ENCODE measurements around the gene PHTF1. TPM values are rescaled to one million over a fixed set of nuclear protein-coding genes. Genes with fewer than 3 reads are reported as not detected.
"Not testable (repeated sequence)": the region's sequence is repeated elsewhere in the genome, so short reads cannot be mapped to it uniquely, and the experiment has no call there.

PHTF1 gene
- total RNA-seq, 1 donor from 2014 or later: 48.5 TPM

DNA sequence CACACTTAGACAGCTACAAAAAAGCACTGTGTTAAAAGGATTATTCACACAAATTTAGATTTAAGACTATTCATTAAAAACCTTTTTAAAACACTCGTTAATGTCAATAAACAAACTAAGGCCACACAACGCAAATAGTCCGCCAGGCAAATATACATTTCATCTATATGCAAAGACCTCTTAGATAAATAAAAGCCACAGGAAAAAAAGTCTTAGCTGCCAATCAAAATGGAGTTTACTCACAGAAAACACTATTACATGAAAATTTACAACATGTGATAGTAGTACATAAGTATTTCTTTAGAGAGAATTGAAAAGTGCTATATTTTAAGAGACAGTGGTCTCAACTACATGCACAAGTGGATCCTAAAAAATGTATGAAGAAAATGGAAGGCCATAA is 2.7 kb upstream of the PHTF1 start:
- DNase-seq (ENCODE audit: low read depth, low spot score): no peak
- Mint-ChIP-seq H3K27me3 (ENCODE audit: low read depth) (no peaks in the 10 kb centered on the region), H3K36me3 (ENCODE audit: low read depth) (peaks cover 3% of the 10 kb centered on the region), H3K4me3 (peak overlapping the region; percentile 45), H3K4me1 (peaks cover 38% of the 10 kb centered on the region), H3K9me3 (no peaks in the 10 kb centered on the region), H3K27ac (ENCODE audit: unreplicated experiment) (no peak overlapping the region)
- TF ChIP-seq, protein P1, sequence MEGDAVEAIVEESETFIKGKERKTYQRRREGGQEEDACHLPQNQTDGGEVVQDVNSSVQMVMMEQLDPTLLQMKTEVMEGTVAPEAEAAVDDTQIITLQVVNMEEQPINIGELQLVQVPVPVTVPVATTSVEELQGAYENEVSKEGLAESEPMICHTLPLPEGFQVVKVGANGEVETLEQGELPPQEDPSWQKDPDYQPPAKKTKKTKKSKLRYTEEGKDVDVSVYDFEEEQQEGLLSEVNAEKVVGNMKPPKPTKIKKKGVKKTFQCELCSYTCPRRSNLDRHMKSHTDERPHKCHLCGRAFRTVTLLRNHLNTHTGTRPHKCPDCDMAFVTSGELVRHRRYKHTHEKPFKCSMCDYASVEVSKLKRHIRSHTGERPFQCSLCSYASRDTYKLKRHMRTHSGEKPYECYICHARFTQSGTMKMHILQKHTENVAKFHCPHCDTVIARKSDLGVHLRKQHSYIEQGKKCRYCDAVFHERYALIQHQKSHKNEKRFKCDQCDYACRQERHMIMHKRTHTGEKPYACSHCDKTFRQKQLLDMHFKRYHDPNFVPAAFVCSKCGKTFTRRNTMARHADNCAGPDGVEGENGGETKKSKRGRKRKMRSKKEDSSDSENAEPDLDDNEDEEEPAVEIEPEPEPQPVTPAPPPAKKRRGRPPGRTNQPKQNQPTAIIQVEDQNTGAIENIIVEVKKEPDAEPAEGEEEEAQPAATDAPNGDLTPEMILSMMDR (conservative IDR thresholded peaks at IDR 0.05): no peak

DNA sequence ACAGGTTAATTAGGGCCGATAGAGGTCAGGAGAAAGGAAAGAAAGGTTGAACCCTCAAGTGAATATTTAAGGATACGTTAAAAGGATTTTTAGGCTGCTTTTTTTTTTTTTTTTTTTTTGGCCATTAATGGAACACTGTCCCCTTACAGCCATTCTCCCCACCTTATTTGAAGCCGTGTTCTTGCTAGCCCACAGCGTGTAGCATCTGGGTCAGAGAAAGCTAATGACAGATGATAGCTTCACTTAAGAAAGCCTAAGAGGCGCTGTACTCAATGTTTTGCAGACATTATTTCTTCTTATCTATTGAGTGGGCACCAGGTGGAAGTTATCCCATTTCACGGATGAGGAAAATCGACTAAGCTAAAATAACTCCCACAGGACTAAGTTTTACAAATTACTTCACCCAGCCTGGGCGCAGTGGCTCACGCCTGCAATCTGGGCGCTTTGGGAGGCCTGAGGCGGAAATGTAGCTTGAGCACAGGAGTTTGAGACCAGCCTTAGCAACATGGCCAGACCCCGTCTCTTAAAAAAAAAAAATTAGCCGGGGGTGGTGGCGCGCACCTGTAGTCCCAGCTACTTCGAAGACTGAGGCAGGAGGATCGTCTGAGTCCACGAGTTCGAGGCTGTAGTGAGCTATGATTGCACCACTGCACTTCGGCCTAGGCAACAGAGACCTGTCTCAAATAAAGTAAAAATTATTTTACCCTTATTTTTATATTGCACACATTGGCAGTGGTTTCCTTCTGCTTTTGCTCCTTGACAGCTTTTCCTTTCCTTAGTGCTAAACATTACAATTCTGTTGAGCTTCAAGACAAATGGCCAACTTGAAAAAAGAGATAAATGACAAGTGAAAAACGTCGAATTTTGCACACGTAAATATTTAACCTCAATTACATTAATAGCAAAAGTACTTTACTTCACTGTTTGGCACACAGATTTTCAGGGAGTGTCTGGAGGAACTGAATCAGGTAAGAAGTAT is 1.1 kb upstream of the PHTF1 start:
- Mint-ChIP-seq H3K4me3 (peak overlapping the region; percentile 95), H3K36me3 (ENCODE audit: low read depth) (peaks cover 4% of the 10 kb centered on the region), H3K4me1 (peaks cover 54% of the 10 kb centered on the region), H3K27me3 (ENCODE audit: low read depth) (no peaks in the 10 kb centered on the region), H3K9me3 (no peaks in the 10 kb centered on the region), H3K27ac (ENCODE audit: unreplicated experiment) (peak overlapping the region; percentile 98)
- no peak for DNase-seq (ENCODE audit: low read depth, low spot score)
- TF ChIP-seq, protein P1 (conservative IDR thresholded peaks at IDR 0.05): no peak

DNA sequence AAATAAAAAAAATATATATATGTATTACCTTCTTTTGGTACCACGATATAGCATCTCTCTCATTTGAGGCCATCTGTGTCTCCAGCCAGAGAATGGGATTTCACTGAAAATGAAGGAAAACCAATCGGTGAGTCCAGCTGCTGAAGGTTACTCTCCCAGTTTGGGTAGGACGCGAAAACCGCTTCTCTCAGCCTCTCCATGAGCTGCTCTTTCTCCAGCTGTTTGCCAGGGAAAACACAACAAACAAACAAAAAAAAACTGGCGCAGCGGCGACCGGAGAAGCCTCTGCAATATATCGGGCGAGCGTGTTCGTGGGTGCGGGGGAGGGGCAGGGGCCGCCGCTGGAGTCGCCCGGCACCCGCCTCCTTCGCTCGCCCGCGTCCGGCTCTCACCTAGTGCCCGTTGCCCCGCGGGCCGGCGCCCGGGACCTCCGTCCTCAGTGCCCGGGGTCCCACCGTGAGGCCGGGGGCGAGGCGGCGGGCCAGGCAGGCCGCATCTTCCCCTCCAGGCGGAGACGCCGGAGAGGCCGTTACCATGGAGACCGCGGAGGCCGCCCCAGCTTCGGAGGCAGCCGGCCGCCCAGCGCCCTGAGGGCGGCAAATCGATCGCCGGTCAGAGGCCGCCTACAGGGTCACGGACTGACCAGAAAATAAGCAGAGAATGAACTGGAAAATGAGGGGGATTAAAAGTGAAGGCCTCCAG is 504 bp downstream of the PHTF1 start:
- TF ChIP-seq, protein P1 (conservative IDR thresholded peaks at IDR 0.05): no peak
- peak overlapping the region; percentile 95 for H3K4me3 Mint-ChIP-seq
- peak; percentile 85 for DNase-seq (ENCODE audit: low read depth, low spot score)
- no peaks in the 10 kb centered on the region for H3K27me3 Mint-ChIP-seq (ENCODE audit: low read depth)
- peak overlapping the region; percentile 98 for H3K27ac Mint-ChIP-seq (ENCODE audit: unreplicated experiment)
- H3K4me1 Mint-ChIP-seq: peaks cover 53% of the 10 kb centered on the region
- peaks cover 4% of the 10 kb centered on the region for H3K36me3 Mint-ChIP-seq (ENCODE audit: low read depth)
- no peaks in the 10 kb centered on the region for H3K9me3 Mint-ChIP-seq

DNA sequence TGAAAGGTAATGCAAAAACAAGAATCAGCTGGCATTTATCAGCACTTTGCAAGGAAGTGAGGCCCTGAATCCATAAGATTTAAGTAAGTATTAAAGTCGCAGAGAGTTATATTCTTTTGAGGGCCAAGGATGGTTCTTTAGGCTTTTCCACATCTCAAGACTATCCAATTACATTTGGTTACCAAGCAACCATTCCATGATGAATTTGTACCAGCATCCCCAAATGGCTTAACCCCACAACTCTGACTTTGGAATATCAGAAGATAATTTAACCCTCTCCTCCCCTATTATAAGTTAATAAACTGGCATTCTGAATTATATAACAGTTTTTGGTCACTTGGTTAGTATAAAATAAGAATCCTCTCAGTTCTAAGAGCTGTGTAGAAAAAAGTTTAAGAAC is 2.8 kb downstream of the PHTF1 start:
- Mint-ChIP-seq H3K27ac (ENCODE audit: unreplicated experiment) (no peak overlapping the region), H3K9me3 (no peaks in the 10 kb centered on the region), H3K4me1 (peaks cover 48% of the 10 kb centered on the region), H3K4me3 (peak overlapping the region; percentile 94), H3K36me3 (ENCODE audit: low read depth) (peaks cover 7% of the 10 kb centered on the region), H3K27me3 (ENCODE audit: low read depth) (no peaks in the 10 kb centered on the region)
- no peak for DNase-seq (ENCODE audit: low read depth, low spot score)
- TF ChIP-seq, protein P1 (conservative IDR thresholded peaks at IDR 0.05): no peak

DNA sequence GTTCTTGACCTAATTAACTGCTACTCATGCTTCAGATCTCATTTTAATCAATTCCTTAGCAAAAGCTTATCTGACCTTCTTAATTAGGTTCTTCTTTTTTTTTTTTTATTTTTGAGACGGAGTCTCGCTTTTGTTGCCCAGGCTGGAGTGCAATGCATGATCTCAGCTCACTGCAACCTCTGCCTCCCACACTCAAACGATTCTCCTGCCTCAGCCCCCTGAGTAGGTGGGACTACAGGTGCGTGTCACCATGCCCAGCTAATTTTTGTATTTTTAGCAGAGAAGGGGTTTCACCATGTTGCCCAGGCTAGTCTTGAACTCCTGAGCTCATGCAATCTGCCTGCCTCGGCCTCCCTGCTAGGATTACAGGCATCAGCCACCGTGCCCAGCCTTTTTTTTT is 6.0 kb downstream of the PHTF1 start:
- not testable (repeated sequence) for H3K9me3 Mint-ChIP-seq; H3K27ac Mint-ChIP-seq (ENCODE audit: unreplicated experiment); H3K27me3 Mint-ChIP-seq (ENCODE audit: low read depth); DNase-seq (ENCODE audit: low read depth, low spot score)
- Mint-ChIP-seq H3K4me1 (peaks cover 38% of the 10 kb centered on the region), H3K36me3 (ENCODE audit: low read depth) (peaks cover 14% of the 10 kb centered on the region), H3K4me3 (peak overlapping the region; percentile 6)

Measured in neural crest cell (in vitro differentiated cells).